ENCODE data around the gene CGB5.

Gene CGB5

DNA sequence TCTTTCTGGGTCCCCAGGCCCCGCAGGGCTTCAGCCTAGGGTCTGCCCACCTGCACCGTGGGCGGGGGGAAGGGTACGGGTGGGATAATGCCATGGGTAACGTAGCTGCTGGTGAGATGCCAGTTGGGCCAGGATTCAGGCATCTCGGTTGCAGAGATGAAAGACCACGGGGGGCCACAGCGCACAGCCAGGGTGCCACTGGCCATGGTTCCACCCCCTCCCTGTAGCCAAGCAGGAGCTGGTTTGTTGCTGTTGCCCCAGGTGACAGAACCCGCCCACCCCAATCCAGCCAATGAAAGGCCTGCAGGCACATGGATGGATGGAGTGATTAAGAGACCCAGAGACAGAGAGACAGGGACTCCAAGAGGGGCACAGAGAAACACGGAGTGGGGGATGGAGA is 14.9 kb downstream of the CGB5 start:
- H3F3A ChIP-seq (ENCODE audit: low read depth) = no peaks in the 10 kb centered on the region
- TF ChIP-seq EZH2phosphoT487 (IDR thresholded peaks at IDR 0.05; ENCODE audit: borderline replicate concordance) = no peak
- TF ChIP-seq, protein P1, sequence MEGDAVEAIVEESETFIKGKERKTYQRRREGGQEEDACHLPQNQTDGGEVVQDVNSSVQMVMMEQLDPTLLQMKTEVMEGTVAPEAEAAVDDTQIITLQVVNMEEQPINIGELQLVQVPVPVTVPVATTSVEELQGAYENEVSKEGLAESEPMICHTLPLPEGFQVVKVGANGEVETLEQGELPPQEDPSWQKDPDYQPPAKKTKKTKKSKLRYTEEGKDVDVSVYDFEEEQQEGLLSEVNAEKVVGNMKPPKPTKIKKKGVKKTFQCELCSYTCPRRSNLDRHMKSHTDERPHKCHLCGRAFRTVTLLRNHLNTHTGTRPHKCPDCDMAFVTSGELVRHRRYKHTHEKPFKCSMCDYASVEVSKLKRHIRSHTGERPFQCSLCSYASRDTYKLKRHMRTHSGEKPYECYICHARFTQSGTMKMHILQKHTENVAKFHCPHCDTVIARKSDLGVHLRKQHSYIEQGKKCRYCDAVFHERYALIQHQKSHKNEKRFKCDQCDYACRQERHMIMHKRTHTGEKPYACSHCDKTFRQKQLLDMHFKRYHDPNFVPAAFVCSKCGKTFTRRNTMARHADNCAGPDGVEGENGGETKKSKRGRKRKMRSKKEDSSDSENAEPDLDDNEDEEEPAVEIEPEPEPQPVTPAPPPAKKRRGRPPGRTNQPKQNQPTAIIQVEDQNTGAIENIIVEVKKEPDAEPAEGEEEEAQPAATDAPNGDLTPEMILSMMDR (conservative IDR thresholded peaks at IDR 0.05; ENCODE audit: low read length) = no peak
- H3K4me3 ChIP-seq (ENCODE audit: low read length, poor library complexity, severe bottlenecking) = no peak overlapping the region
- no peaks in the 10 kb centered on the region for H3K79me2 ChIP-seq (ENCODE audit: insufficient read depth, low read length)
- H3K4me1 ChIP-seq (ENCODE audit: insufficient read depth, low read length, poor library complexity, severe bottlenecking) = no peaks in the 10 kb centered on the region
- no peaks in the 10 kb centered on the region for H3K27me3 ChIP-seq (ENCODE audit: insufficient read depth, low read length, poor library complexity, severe bottlenecking)
- no peak overlapping the region for H3K9ac ChIP-seq (ENCODE audit: low read depth, low read length, poor library complexity, severe bottlenecking)
- H2AFZ ChIP-seq (ENCODE audit: low read length) = no peak overlapping the region
- H3K36me3 ChIP-seq (ENCODE audit: insufficient read depth, low read length) = no peaks in the 10 kb centered on the region
- no peaks in the 10 kb centered on the region for H4K20me1 ChIP-seq (ENCODE audit: insufficient read depth, low read length, poor library complexity, severe bottlenecking)
- no peaks in the 10 kb centered on the region for H3K9me2 ChIP-seq (replicated peaks; ENCODE audit: low read depth, low read length)
- no peak overlapping the region for H3K4me2 ChIP-seq (ENCODE audit: low read depth, low read length, poor library complexity, severe bottlenecking)
- H3K9me3 ChIP-seq (ENCODE audit: insufficient read depth, low read depth, low read length) = no peaks in the 10 kb centered on the region

DNA sequence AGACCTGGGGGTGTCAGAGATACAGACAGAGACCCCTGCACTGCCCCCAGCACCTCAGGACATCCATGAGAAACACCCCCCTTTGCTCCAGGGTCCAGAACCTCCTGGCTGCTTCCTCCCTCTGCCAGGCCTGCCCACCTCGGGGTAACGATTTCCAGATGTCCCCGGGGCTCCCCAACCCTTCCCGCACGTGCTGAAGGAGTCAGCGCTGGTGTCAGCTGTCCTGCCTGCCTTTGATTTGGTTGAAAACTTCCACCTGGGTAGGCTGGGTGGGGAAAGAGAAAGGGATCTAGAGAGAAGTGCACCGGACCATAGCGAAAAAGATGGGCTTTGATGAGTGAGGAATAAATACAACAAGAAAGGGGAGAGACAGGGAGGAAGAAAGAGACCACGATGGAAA is 15.4 kb downstream of the CGB5 start:
- Histone ChIP-seq H3K4me1 (ENCODE audit: insufficient read depth, low read length, poor library complexity, severe bottlenecking) (no peaks in the 10 kb centered on the region), H3K9me2 (replicated peaks; ENCODE audit: low read depth, low read length) (no peaks in the 10 kb centered on the region), H3K9ac (ENCODE audit: low read depth, low read length, poor library complexity, severe bottlenecking) (no peak overlapping the region), H3F3A (ENCODE audit: low read depth) (no peaks in the 10 kb centered on the region), H4K20me1 (ENCODE audit: insufficient read depth, low read length, poor library complexity, severe bottlenecking) (no peaks in the 10 kb centered on the region), H3K36me3 (ENCODE audit: insufficient read depth, low read length) (no peaks in the 10 kb centered on the region), H3K27me3 (ENCODE audit: insufficient read depth, low read length, poor library complexity, severe bottlenecking) (no peaks in the 10 kb centered on the region), H3K9me3 (ENCODE audit: insufficient read depth, low read depth, low read length) (no peaks in the 10 kb centered on the region), H3K79me2 (ENCODE audit: insufficient read depth, low read length) (no peaks in the 10 kb centered on the region), H3K4me2 (ENCODE audit: low read depth, low read length, poor library complexity, severe bottlenecking) (no peak overlapping the region), H3K4me3 (ENCODE audit: low read length, poor library complexity, severe bottlenecking) (no peak overlapping the region), H2AFZ (ENCODE audit: low read length) (no peak overlapping the region)
- TF ChIP-seq, protein P1 (conservative IDR thresholded peaks at IDR 0.05; ENCODE audit: low read length) = no peak
- no peak for TF ChIP-seq EZH2phosphoT487 (IDR thresholded peaks at IDR 0.05; ENCODE audit: borderline replicate concordance)

DNA sequence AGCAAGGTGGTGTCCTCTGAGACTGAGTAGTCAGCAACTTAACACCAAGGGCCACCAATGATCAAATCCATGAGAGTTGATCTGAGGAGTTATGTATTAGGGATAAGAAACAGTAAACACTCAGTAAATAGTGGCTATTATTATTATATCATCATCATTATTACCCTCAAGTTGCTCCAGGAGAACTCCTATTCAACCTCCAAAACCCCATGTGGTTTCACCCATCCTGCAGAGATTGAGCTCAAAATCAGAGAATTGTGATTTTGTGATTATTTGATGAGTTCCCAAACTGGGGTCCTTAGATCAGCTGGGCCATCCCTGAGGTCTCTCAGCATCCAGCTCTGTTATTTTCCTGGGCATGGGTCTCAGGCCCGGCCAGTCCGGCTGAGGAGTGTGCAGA is 17.4 kb downstream of the CGB5 start:
- Histone ChIP-seq H3K9me3 (ENCODE audit: insufficient read depth, low read depth, low read length) (no peaks in the 10 kb centered on the region), H3K27me3 (ENCODE audit: insufficient read depth, low read length, poor library complexity, severe bottlenecking) (no peaks in the 10 kb centered on the region), H3K9me2 (replicated peaks; ENCODE audit: low read depth, low read length) (no peaks in the 10 kb centered on the region), H4K20me1 (ENCODE audit: insufficient read depth, low read length, poor library complexity, severe bottlenecking) (no peaks in the 10 kb centered on the region), H3K4me1 (ENCODE audit: insufficient read depth, low read length, poor library complexity, severe bottlenecking) (no peaks in the 10 kb centered on the region), H3K4me3 (ENCODE audit: low read length, poor library complexity, severe bottlenecking) (no peak overlapping the region), H3K4me2 (ENCODE audit: low read depth, low read length, poor library complexity, severe bottlenecking) (no peak overlapping the region), H3K36me3 (ENCODE audit: insufficient read depth, low read length) (no peaks in the 10 kb centered on the region), H3K79me2 (ENCODE audit: insufficient read depth, low read length) (no peaks in the 10 kb centered on the region), H3F3A (ENCODE audit: low read depth) (no peaks in the 10 kb centered on the region), H3K9ac (ENCODE audit: low read depth, low read length, poor library complexity, severe bottlenecking) (no peak overlapping the region), H2AFZ (ENCODE audit: low read length) (no peak overlapping the region)
- TF ChIP-seq EZH2phosphoT487 (IDR thresholded peaks at IDR 0.05; ENCODE audit: borderline replicate concordance) = no peak
- TF ChIP-seq, protein P1 (conservative IDR thresholded peaks at IDR 0.05; ENCODE audit: low read length) = no peak

All from Loucy (cell line).